Osteocyte (in vitro differentiated cells): ENCODE results near the gene HLCS. TPM values are rescaled to one million over a fixed set of nuclear protein-coding genes. Genes with fewer than 3 reads are reported as not detected.

Experiments used
- DNase-seq: peaks from one replicate; pipeline ENCODE4 v3.0.0; 2021; ENCODE audit warnings: mixed read lengths; ENCODE audit not compliant: unreplicated experiment; ENCODE audit errors: extremely low spot score
- H3K27ac Mint-ChIP-seq: one replicate; pipeline ENCODE4 v1.8.0; 2021; ENCODE audit warnings: mild to moderate bottlenecking, mixed read lengths; ENCODE audit not compliant: unreplicated experiment
- H3K27me3 Mint-ChIP-seq: one replicate; pipeline ENCODE4 v1.8.0; 2021; ENCODE audit warnings: mixed read lengths; ENCODE audit not compliant: unreplicated experiment
- H3K36me3 Mint-ChIP-seq: one replicate; pipeline ENCODE4 v1.8.0; 2021; ENCODE audit warnings: mixed read lengths; ENCODE audit not compliant: unreplicated experiment
- H3K4me1 Mint-ChIP-seq: one replicate; pipeline ENCODE4 v1.8.0; 2021; ENCODE audit warnings: mixed read lengths; ENCODE audit not compliant: unreplicated experiment
- H3K4me3 Mint-ChIP-seq: one replicate; pipeline ENCODE4 v1.8.0; 2021; ENCODE audit warnings: mild to moderate bottlenecking, moderate library complexity, mixed read lengths; ENCODE audit not compliant: unreplicated experiment
- H3K9me3 Mint-ChIP-seq: one replicate; pipeline ENCODE4 v1.8.0; 2021; ENCODE audit warnings: mixed read lengths; ENCODE audit not compliant: unreplicated experiment
- CTCF ChIP-seq: fragments of 200-600 bp; sonication (generic); IDR thresholded peaks from 2 replicates; pipeline ENCODE4 v1.5.0; 2021; ENCODE audit warnings: antibody characterized with exemption, mild to moderate bottlenecking, moderate library complexity
- total RNA-seq: library from RNA; stranded (reverse); gene quantifications from 2 replicates; pipeline ENCODE4 v1.2.1, GENCODE V29; 2021

HLCS gene
- total RNA-seq, 1 donor from 2014 or later = 26.7 TPM

DNA sequence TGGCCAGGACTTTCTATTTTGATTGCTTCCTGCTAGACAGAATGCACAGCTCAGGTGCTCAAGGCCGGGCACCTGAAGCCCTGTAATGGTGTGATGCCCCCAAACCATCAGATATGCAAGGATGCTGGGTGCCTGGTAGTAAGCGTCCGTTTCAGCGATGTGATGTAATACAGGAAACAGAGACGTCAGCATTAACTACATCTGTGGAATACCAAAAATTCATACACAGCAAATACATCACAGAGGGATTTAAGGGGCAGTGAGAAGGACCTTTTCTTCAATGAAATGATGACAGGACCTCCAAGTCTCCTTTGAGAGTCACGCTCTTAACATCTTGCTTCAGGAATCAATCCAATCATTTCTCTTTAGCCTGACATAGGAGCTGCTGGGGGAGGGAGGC lies 203.2 kb downstream of the HLCS start:
- H3K36me3 Mint-ChIP-seq = peaks cover 12% of the 10 kb centered on the region
- no peaks in the 10 kb centered on the region for H3K27me3 Mint-ChIP-seq
- no peaks in the 10 kb centered on the region for H3K9me3 Mint-ChIP-seq
- TF ChIP-seq CTCF = no peak
- no peak overlapping the region for H3K27ac Mint-ChIP-seq
- no peak overlapping the region for H3K4me3 Mint-ChIP-seq
- H3K4me1 Mint-ChIP-seq = no peaks in the 10 kb centered on the region
- DNase-seq = no peak

- Mint-ChIP-seq H3K9me3 (no peaks in the 10 kb centered on the region), H3K4me3 (no peak overlapping the region), H3K27ac (no peak overlapping the region), H3K27me3 (no peaks in the 10 kb centered on the region), H3K36me3 (peaks cover 12% of the 10 kb centered on the region), H3K4me1 (no peaks in the 10 kb centered on the region)
- DNase-seq = no peak
- no peak for TF ChIP-seq CTCF
Observed at GRCh38 chr21:36762642-36763041, 203.8 kb downstream of the HLCS start.

DNA sequence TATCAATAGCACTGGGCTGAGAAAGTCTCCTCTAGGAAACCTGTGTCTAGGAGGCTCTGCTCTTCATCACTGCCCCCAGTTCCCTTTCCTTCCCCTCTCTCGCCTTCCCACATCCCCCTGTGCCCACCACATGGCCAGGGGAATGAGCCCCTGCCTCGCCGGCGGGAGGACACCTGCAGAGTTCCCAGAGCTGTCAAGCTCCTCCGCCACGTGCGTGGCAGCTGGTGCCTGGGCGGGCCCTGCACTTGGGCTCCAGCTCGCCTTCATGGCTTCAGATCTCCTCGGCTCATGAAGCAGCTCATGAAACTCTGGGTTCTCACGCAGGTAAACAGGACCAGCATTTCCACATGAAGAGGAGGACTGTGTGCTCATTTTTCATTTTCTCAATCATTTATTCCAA lies 204.8 kb downstream of the HLCS start:
- no peak for TF ChIP-seq CTCF
- no peaks in the 10 kb centered on the region for H3K27me3 Mint-ChIP-seq
- H3K27ac Mint-ChIP-seq = no peak overlapping the region
- H3K9me3 Mint-ChIP-seq = no peaks in the 10 kb centered on the region
- peaks cover 13% of the 10 kb centered on the region for H3K36me3 Mint-ChIP-seq
- no peak for DNase-seq
- peaks cover 1% of the 10 kb centered on the region for H3K4me1 Mint-ChIP-seq
- H3K4me3 Mint-ChIP-seq = no peak overlapping the region

GRCh38 chr21:36759348-36760083 lies 207.0 kb downstream of the HLCS start:
- Mint-ChIP-seq H3K9me3 (no peaks in the 10 kb centered on the region), H3K36me3 (peaks cover 26% of the 10 kb centered on the region), H3K4me3 (no peak overlapping the region), H3K4me1 (peaks cover 9% of the 10 kb centered on the region), H3K27me3 (no peaks in the 10 kb centered on the region), H3K27ac (no peak overlapping the region)
- DNase-seq = no peak
- TF ChIP-seq CTCF = no peak

- Mint-ChIP-seq H3K27ac (no peak overlapping the region), H3K4me3 (no peak overlapping the region), H3K9me3 (no peaks in the 10 kb centered on the region), H3K36me3 (peaks cover 23% of the 10 kb centered on the region), H3K27me3 (no peaks in the 10 kb centered on the region), H3K4me1 (peaks cover 26% of the 10 kb centered on the region)
- TF ChIP-seq CTCF = no peak
- DNase-seq = no peak
Observed at GRCh38 chr21:36757196-36757595, 209.3 kb downstream of the HLCS start.
